HG02970 (cell line): ENCODE results near the gene DYRK2.

ENCODE experiments used
- ATAC-seq: cut with Tn5 transposase; IDR thresholded peaks from one replicate; pipeline ENCODE4 v1.9.1; 2021; ENCODE audit warnings: mild to moderate bottlenecking, moderate library complexity, moderate number of reproducible peaks; ENCODE audit not compliant: unreplicated experiment, low FRiP score

Gene DYRK2

GRCh38 chr12:67698672-67699581 is 50.4 kb downstream of the DYRK2 start:
- ATAC-seq, result peak; percentile 98

GRCh38 chr12:67701121-67701520 is 52.6 kb downstream of the DYRK2 start:
- ATAC-seq, result no peak

GRCh38 chr12:67702136-67702535 is 53.6 kb downstream of the DYRK2 start:
- ATAC-seq, result no peak

- ATAC-seq, result no peak
Measured at GRCh38 chr12:67704071-67704470, 55.5 kb downstream of the DYRK2 start.

GRCh38 chr12:67705394-67706370 is 57.1 kb downstream of the DYRK2 start:
- no peak for ATAC-seq

- no peak for ATAC-seq
Measured at GRCh38 chr12:67709367-67709954, 60.9 kb downstream of the DYRK2 start.

- ATAC-seq, result peak; percentile 90
Measured at GRCh38 chr12:67710582-67710981, 62.0 kb downstream of the DYRK2 start.

GRCh38 chr12:67712011-67712410 is 63.5 kb downstream of the DYRK2 start:
- ATAC-seq, result no peak

GRCh38 chr12:67714648-67715047 is 66.1 kb downstream of the DYRK2 start:
- no peak for ATAC-seq
